Panc1 (cell line): Measurements from ENCODE around the gene NXPH4. TPM values are rescaled to one million over a fixed set of nuclear protein-coding genes. Genes with fewer than 3 reads are reported as not detected.

Experiments
- ATAC-seq: fragments of 200-7000 bp; cut with Tn5 transposase; 2 replicates; pipeline ENCODE4 v1.9.1; 2020; ENCODE audit warnings: mild to moderate bottlenecking, moderate library complexity
- BruUV-seq: library from RNA; stranded (reverse); fragments of 400-500 nt; replicated peaks from 2 replicates; lab custom pipeline; 2021; lab: Mats Ljungman, UMichigan
- CTCF ChIA-PET: fragments of 300-600 bp; sonication (Branson Sonifier 250); formaldehyde crosslinking; loops from one replicate; lab custom pipeline; 2022; ENCODE audit warnings: antibody characterized with exemption; lab: Charles Lee
- POLR2A ChIA-PET: fragments of 300-600 bp; sonication (Branson Sonifier 250); formaldehyde crosslinking; loops from one replicate; lab custom pipeline; 2022; ENCODE audit warnings: antibody characterized with exemption; lab: Charles Lee
- DNase-seq: peaks from one replicate; pipeline ENCODE4 v3.0.0-alpha.2; 2010; ENCODE audit warnings: low read depth, low spot score
- H3K27ac ChIP-seq: 2 replicates; pipeline ENCODE4 v1.5.1; 2011; ENCODE audit warnings: mild to moderate bottlenecking, low read length, inconsistent platforms
- H3K27me3 ChIP-seq: fragments of 200-500 bp; sonication (Bioruptor generic); 2 replicates; pipeline ENCODE4 v1.6.0; 2014; ENCODE audit warnings: low read length, inconsistent platforms; ENCODE audit not compliant: control insufficient read depth, insufficient read depth
- H3K36me3 ChIP-seq: fragments of 200-500 bp; sonication (Bioruptor generic); 2 replicates; pipeline ENCODE4 v1.5.1; 2014; ENCODE audit warnings: inconsistent platforms, mild to moderate bottlenecking, low read length, moderate library complexity; ENCODE audit not compliant: control insufficient read depth, insufficient read depth
- H3K4me1 ChIP-seq: 2 replicates; pipeline ENCODE4 v1.5.1; 2011; ENCODE audit warnings: inconsistent platforms, mild to moderate bottlenecking, low read length, moderate library complexity; ENCODE audit not compliant: control insufficient read depth, insufficient read depth
- H3K4me3 ChIP-seq, 2 experiments: 2 replicates each; pipeline ENCODE4 v1.5.1; 2011 to 2012; ENCODE audit warnings: low read depth in 2 of 2, low read length in 2 of 2, mild to moderate bottlenecking in 2 of 2, inconsistent platforms in 1 of 2, moderate library complexity in 1 of 2
- H3K9me3 ChIP-seq: fragments of 200-500 bp; sonication (Bioruptor generic); 2 replicates; pipeline ENCODE4 v1.5.1; 2014; ENCODE audit warnings: low read depth, mild to moderate bottlenecking, inconsistent platforms, low read length, moderate library complexity; ENCODE audit not compliant: control insufficient read depth, insufficient read depth
- CTCF ChIP-seq: fragments of 450-650 bp; IDR thresholded peaks from 2 replicates; pipeline ENCODE4 v1.5.1; 2017; ENCODE audit warnings: mild to moderate bottlenecking
- POLR2AphosphoS5 ChIP-seq: IDR thresholded peaks from 2 replicates; pipeline ENCODE4 v1.6.1; 2012; ENCODE audit warnings: mild to moderate bottlenecking, low read depth, low read length, moderate library complexity
- SIN3A ChIP-seq: IDR thresholded peaks from 2 replicates; pipeline ENCODE4 v1.6.1; 2012; ENCODE audit warnings: low read depth, mild to moderate bottlenecking, low read length, moderate library complexity, borderline replicate concordance; ENCODE audit not compliant: insufficient read depth
- TCF7L2 ChIP-seq: IDR thresholded peaks from 2 replicates; pipeline ENCODE4 v1.6.1; 2011; ENCODE audit warnings: mild to moderate bottlenecking, low read depth, low read length, inconsistent platforms
- in situ Hi-C: cut with HindIII; loops from 2 replicates; pipeline ENCODE4 v1.10.0; 2016; ENCODE audit warnings: low sequenced_read_pairs, low pct_unique_long_range_greater_than_20kb
- intact Hi-C: fragments of 100-400 bp; cut with micrococcal nuclease; formaldehyde crosslinking; loops from one replicate; pipeline ENCODE4 v1.10.0; 2022; ENCODE audit not compliant: unreplicated experiment
- total RNA-seq: library from RNA; stranded (reverse); gene quantifications from one replicate; pipeline ENCODE4 v1.2.1, GENCODE V29; 2021; ENCODE audit not compliant: unreplicated experiment
- TF ChIP-seq, protein P1 (sequence below), 2 experiments: IDR thresholded peaks; 2 replicates each; pipeline ENCODE4 v1.6.1; 2011 to 2012; ENCODE audit warnings: low read depth in 2 of 2, control low read depth in 1 of 2, low read length in 1 of 2, mild to moderate bottlenecking in 1 of 2, moderate library complexity in 1 of 2; ENCODE audit not compliant: insufficient read depth in 1 of 2

NXPH4 gene
- total RNA-seq, 1 experiment from 2014 or later, result 2.1 TPM

- peaks cover 7% of the 10 kb centered on the region for H3K27me3 ChIP-seq
- peaks cover 16% of the 10 kb centered on the region for H3K4me1 ChIP-seq
- no peak overlapping the region for H3K27ac ChIP-seq
- POLR2A ChIA-PET, result no interaction called here
- intact Hi-C loops (no loop called here), in situ Hi-C loops (no loop called here)
- no peak for DNase-seq
- H3K4me3 ChIP-seq, result no peak overlapping the region
- H3K9me3 ChIP-seq, result no peaks in the 10 kb centered on the region
- TF ChIP-seq POLR2AphosphoS5 (no peak), SIN3A (no peak), TCF7L2 (no peak), CTCF (no peak)
- TF ChIP-seq, protein P1, sequence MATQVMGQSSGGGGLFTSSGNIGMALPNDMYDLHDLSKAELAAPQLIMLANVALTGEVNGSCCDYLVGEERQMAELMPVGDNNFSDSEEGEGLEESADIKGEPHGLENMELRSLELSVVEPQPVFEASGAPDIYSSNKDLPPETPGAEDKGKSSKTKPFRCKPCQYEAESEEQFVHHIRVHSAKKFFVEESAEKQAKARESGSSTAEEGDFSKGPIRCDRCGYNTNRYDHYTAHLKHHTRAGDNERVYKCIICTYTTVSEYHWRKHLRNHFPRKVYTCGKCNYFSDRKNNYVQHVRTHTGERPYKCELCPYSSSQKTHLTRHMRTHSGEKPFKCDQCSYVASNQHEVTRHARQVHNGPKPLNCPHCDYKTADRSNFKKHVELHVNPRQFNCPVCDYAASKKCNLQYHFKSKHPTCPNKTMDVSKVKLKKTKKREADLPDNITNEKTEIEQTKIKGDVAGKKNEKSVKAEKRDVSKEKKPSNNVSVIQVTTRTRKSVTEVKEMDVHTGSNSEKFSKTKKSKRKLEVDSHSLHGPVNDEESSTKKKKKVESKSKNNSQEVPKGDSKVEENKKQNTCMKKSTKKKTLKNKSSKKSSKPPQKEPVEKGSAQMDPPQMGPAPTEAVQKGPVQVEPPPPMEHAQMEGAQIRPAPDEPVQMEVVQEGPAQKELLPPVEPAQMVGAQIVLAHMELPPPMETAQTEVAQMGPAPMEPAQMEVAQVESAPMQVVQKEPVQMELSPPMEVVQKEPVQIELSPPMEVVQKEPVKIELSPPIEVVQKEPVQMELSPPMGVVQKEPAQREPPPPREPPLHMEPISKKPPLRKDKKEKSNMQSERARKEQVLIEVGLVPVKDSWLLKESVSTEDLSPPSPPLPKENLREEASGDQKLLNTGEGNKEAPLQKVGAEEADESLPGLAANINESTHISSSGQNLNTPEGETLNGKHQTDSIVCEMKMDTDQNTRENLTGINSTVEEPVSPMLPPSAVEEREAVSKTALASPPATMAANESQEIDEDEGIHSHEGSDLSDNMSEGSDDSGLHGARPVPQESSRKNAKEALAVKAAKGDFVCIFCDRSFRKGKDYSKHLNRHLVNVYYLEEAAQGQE (IDR thresholded peaks at IDR 0.05; ENCODE audit: insufficient read depth in 1 of 2, low read depth in 2 of 2, low read length in 1 of 2), result no peak
- BruUV-seq, result no TSS peak
- H3K36me3 ChIP-seq, result no peaks in the 10 kb centered on the region; the same call in 1 of the 2 replicates
- no peak for ATAC-seq
- CTCF ChIA-PET, result interaction anchor here (0.6 to 1.1 kb wide), 2 partner anchors 10 to 75 kb away, joined by 3 to 4 read pairs; partner anchors contain the start of gene SHMT2
Observed at GRCh38 chr12:57219993-57220754, 3.6 kb downstream of the NXPH4 start.

GRCh38 chr12:57220770-57221168 is 4.2 kb downstream of the NXPH4 start:
- no TSS peak for BruUV-seq
- intact Hi-C loops (no loop called here), in situ Hi-C loops (no loop called here)
- H3K4me1 ChIP-seq, result peaks cover 12% of the 10 kb centered on the region
- TF ChIP-seq, protein P1 (IDR thresholded peaks at IDR 0.05; ENCODE audit: insufficient read depth in 1 of 2, low read depth in 2 of 2, low read length in 1 of 2), result no peak
- DNase-seq (no peak), ATAC-seq (no peak)
- no peaks in the 10 kb centered on the region for H3K9me3 ChIP-seq
- H3K36me3 ChIP-seq, result no peaks in the 10 kb centered on the region; the same call in 1 of the 2 replicates
- H3K4me3 ChIP-seq, result no peak overlapping the region
- CTCF ChIA-PET, result no interaction called here
- peaks cover under 1% of the 10 kb centered on the region; the same call in 1 of the 2 replicates for H3K27me3 ChIP-seq
- POLR2A ChIA-PET, result no interaction called here
- no peak overlapping the region for H3K27ac ChIP-seq
